Calu3 (cell line): ENCODE measurements around the gene TNS2. TPM values are rescaled to one million over a fixed set of nuclear protein-coding genes. Genes with fewer than 3 reads are reported as not detected.

Experiments
- BruUV-seq: library from RNA; stranded (reverse); fragments of 400-500 nt; replicated peaks from 2 replicates; lab custom pipeline; 2021; lab: Mats Ljungman, UMichigan
- CTCF ChIA-PET: fragments of 300-600 bp; sonication (Branson Sonifier 250); formaldehyde crosslinking; loops from one replicate; lab custom pipeline; 2022; ENCODE audit warnings: antibody characterized with exemption; lab: Charles Lee
- DNase-seq: peaks from one replicate; pipeline ENCODE4 v3.0.0; 2022
- H3K27ac Mint-ChIP-seq: one replicate; pipeline ENCODE4 v1.8.0; 2022; ENCODE audit warnings: mixed read lengths; ENCODE audit not compliant: unreplicated experiment
- H3K27me3 Mint-ChIP-seq: one replicate; pipeline ENCODE4 v1.8.0; 2022; ENCODE audit warnings: mixed read lengths; ENCODE audit not compliant: unreplicated experiment
- H3K36me3 Mint-ChIP-seq: one replicate; pipeline ENCODE4 v1.8.0; 2022; ENCODE audit warnings: mild to moderate bottlenecking, moderate library complexity, mixed read lengths; ENCODE audit not compliant: insufficient read depth, unreplicated experiment
- H3K4me1 Mint-ChIP-seq: one replicate; pipeline ENCODE4 v1.8.0; 2022; ENCODE audit warnings: mild to moderate bottlenecking, low read depth, mixed read lengths; ENCODE audit not compliant: unreplicated experiment
- H3K4me3 Mint-ChIP-seq: one replicate; pipeline ENCODE4 v1.8.0; 2022; ENCODE audit warnings: mild to moderate bottlenecking, low read depth, moderate library complexity, mixed read lengths; ENCODE audit not compliant: unreplicated experiment
- H3K9me3 Mint-ChIP-seq: one replicate; pipeline ENCODE4 v1.8.0; 2022; ENCODE audit warnings: low read depth, mixed read lengths; ENCODE audit not compliant: unreplicated experiment
- intact Hi-C: fragments of 100-400 bp; cut with micrococcal nuclease; formaldehyde crosslinking; loops from one replicate; pipeline ENCODE4 v1.10.0; 2022; ENCODE audit not compliant: unreplicated experiment
- total RNA-seq: library from RNA; stranded (reverse); gene quantifications from 2 replicates; pipeline ENCODE4 v1.2.3, GENCODE V29; 2022
- TF ChIP-seq, protein P1 (sequence below): fragments of 200-600 bp; IDR thresholded peaks from one replicate; pipeline ENCODE4 v1.8.0; 2022; ENCODE audit warnings: antibody characterized with exemption; ENCODE audit not compliant: unreplicated experiment

The TNS2 gene
- total RNA-seq, 1 experiment from 2014 or later = 1.3 TPM

DNA sequence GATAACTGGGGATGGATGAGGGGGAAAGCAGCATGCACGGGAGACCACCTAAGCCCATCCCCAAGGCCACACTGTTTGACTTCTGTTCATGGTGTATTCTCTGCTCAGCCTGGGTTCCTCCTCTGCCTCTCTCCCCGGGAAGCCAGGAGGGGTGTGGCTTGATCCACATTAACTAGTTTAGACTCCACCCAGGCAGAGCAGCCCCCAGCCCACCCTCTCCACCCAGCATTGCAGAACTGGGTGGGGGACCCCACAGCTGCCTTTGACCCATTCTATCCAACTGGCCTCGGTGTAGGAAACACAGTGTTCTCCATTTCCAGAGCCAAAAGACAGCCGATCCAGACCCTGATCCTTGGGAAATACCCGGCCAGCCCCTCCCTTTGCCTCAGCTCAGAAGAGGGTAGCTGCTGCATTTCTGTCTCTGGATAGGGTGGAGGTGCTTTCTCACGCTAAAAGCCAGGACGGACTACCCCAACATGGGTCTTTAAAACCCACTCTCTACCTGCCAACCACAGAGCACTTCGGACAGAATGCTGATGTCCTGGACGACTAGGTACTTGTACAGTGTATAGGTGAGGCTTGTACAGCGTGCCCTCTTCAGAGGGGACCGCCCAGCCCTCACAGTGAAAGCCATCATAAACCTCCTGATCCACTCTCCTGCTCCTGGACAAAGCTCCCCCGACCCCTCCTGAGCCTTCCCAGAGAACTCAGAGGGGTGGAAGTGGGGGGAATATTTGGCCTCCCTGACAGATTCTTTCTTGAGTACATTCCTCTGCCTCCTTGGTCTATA is 20.0 kb downstream of the TNS2 start:
- Mint-ChIP-seq H3K27me3 (no peaks in the 10 kb centered on the region), H3K9me3 (no peaks in the 10 kb centered on the region), H3K27ac (no peak overlapping the region), H3K4me1 (peaks cover 8% of the 10 kb centered on the region), H3K36me3 (peaks cover 13% of the 10 kb centered on the region), H3K4me3 (no peak overlapping the region)
- TF ChIP-seq, protein P1, sequence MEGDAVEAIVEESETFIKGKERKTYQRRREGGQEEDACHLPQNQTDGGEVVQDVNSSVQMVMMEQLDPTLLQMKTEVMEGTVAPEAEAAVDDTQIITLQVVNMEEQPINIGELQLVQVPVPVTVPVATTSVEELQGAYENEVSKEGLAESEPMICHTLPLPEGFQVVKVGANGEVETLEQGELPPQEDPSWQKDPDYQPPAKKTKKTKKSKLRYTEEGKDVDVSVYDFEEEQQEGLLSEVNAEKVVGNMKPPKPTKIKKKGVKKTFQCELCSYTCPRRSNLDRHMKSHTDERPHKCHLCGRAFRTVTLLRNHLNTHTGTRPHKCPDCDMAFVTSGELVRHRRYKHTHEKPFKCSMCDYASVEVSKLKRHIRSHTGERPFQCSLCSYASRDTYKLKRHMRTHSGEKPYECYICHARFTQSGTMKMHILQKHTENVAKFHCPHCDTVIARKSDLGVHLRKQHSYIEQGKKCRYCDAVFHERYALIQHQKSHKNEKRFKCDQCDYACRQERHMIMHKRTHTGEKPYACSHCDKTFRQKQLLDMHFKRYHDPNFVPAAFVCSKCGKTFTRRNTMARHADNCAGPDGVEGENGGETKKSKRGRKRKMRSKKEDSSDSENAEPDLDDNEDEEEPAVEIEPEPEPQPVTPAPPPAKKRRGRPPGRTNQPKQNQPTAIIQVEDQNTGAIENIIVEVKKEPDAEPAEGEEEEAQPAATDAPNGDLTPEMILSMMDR = no peak
- intact Hi-C loops = loop anchor here (5.0 kb wide), 1 partner anchor 122 kb away; no protein-coding TSS in a partner anchor
- no peak for DNase-seq
- CTCF ChIA-PET = no interaction called here
- no TSS peak for BruUV-seq

DNA sequence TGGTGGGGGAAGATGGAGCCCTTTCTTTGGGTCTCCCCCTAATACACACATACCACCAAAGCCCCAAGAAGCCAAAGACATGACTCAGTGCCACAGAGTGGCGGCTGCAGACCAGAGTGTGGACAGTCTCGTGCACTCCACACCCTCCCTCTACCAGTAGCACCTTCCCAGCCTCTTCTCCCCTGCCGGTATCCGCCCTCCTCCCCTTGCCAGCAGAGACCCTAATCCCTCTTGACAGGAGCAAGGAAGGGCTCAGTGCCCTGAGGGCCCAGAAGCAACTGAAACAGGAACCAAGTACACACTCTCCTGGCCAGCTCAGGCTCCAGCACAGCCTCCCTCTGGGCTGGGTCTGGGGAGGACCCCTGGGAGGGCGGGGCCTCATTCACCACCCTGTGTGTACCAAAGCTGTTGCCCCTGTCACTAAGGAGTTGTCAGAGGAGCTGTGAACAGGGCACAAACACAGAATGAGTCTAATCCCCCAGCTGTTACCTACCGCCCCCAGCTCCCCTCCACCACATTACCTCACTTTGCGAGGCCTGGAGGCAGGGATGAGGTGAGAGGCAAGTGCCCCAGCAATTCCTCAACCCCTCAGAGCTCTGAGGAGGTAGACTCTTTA is 21.1 kb downstream of the TNS2 start:
- Mint-ChIP-seq H3K27me3 (no peaks in the 10 kb centered on the region), H3K9me3 (no peaks in the 10 kb centered on the region), H3K4me1 (peaks cover 7% of the 10 kb centered on the region), H3K36me3 (peaks cover 5% of the 10 kb centered on the region), H3K4me3 (no peak overlapping the region), H3K27ac (no peak overlapping the region)
- DNase-seq = no peak
- CTCF ChIA-PET = no interaction called here
- TF ChIP-seq, protein P1 = no peak
- no TSS peak for BruUV-seq
- intact Hi-C loops = no loop called here

GRCh38 chr12:53071591-53072551 is 22.0 kb downstream of the TNS2 start:
- Mint-ChIP-seq H3K27me3 (no peaks in the 10 kb centered on the region), H3K4me1 (no peaks in the 10 kb centered on the region), H3K27ac (no peak overlapping the region), H3K36me3 (peaks cover 6% of the 10 kb centered on the region), H3K9me3 (no peaks in the 10 kb centered on the region), H3K4me3 (no peak overlapping the region)
- CTCF ChIA-PET = interaction anchor here (0.6 to 0.7 kb wide), 2 partner anchors 27 to 101 kb away, joined by 3 read pairs; no protein-coding TSS in a partner anchor
- intact Hi-C loops = no loop called here
- BruUV-seq = no TSS peak
- DNase-seq = no peak
- TF ChIP-seq, protein P1 = no peak

GRCh38 chr12:53073881-53074280 is 24.0 kb downstream of the TNS2 start:
- TF ChIP-seq, protein P1 = no peak
- CTCF ChIA-PET = interaction anchor here (0.7 kb wide), 1 partner anchor 87 kb away, joined by 3 read pairs; no protein-coding TSS in a partner anchor
- no peak for DNase-seq
- H3K4me1 Mint-ChIP-seq = no peaks in the 10 kb centered on the region
- no peak overlapping the region for H3K4me3 Mint-ChIP-seq
- no peaks in the 10 kb centered on the region for H3K9me3 Mint-ChIP-seq
- H3K27me3 Mint-ChIP-seq = no peaks in the 10 kb centered on the region
- H3K27ac Mint-ChIP-seq = no peak overlapping the region
- peaks cover 16% of the 10 kb centered on the region for H3K36me3 Mint-ChIP-seq
- BruUV-seq = no TSS peak
- intact Hi-C loops = no loop called here
